Stimulated activated CD4-positive, alpha-beta T cell treated with anti-CD3 and anti-CD28 coated beads, TNF-alpha, amount 100 ng/mL, for 4 hours (primary cell): ENCODE measurements around the gene ADCY6.

Experiments
- DNase-seq, 3 experiments: peaks; one replicate each; pipeline ENCODE4 v3.0.0-alpha.2; 2020; ENCODE audit warnings: low read depth in 3 of 3

Gene ADCY6

DNA sequence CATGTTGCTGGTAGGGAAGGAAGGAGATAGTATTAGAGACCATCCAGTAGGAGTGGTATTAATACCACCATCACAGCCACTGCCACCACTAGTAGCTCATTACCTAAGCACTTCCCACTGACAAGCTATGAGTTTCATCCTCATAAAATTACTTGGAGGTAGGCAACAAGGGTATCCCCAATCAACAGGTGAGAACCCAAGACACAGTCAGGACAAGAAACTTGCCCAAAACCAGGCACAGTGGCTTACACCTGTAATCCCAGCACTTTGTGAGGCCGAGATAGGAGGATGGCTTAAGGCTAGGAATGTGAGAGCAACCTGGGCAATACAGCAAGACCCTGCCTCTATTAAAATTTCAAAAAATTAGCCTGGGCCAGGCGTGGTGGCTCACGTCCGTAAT is 5.5 kb downstream of the ADCY6 start:
- no peak for DNase-seq

DNA sequence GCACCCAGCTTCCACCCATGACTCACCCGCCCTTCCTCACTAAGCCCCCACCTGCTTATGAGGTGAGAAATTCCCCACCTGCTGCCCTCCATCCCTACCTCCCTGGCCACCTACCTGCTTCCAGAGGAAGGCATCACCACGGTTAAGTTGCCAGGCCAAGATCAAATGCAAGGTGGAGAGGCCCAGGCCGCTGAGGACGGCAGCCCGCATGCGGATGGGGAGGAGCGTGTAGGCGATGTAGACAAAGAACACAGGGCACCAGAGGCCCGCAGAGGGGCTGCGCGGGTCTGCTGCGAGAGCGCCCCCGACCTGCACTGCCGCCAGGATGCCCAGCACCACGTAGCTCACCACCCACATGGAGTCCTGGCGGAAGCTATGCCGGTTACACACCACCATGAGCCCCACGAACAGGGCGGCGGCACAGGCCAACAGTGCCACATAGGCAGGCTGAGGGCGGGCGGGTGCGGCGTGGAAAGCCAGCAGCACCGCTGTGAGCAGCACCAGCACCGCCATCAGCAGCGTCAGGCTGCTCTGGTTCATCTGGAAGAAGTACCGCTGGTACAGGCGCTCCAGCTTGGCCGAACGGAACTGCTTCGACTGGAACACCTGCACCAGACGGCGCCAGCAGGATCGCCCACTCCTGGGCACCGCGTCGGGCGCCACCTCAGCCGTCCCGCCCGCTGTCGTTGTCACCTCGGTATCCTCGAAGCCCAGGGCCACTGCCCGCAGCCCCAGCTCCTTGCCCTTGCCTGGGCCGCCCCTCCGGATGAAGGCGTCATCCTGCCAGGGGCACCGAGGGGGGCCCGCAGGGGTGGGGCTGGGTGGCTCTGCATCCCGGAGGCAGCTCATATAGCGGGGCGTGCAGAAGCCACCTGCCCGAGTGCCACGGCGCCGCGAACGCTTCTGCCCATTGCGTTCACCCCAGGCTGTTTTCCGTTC is 6.2 kb downstream of the ADCY6 start:
- DNase-seq, result no peak

DNA sequence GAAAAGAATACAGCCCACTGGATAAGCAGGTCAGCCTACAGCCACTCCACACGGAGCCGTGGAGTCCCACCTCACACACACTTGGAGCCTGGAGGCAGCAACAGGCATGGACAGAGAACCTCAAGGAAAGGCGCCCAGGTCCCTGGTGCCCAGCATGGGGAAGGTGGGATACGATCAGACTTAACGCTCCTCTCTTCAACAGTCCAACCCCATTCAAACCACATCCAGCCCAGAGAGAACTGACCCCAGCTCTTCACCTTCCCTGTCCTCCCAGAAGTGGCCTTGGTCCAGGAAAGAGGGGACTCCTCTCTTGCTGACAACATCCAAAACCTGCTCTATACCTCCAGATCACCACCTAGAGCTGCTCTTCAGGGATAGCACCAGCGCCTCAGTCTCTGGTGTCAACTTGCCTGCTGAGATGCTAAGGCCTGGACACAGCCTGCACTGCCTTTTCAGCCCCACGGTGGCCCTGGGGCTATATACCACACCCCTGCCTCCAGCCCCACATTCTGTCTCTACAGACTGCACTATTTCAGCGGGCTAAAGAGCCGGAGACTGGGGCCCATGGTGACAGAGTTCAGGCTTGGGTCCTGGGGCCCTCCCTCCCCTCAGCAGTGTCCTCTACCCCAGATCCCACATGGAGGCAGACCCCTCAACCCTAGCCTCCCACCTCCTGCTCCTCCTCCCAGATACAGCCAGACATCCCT is 7.0 kb downstream of the ADCY6 start:
- DNase-seq, result no peak

DNA sequence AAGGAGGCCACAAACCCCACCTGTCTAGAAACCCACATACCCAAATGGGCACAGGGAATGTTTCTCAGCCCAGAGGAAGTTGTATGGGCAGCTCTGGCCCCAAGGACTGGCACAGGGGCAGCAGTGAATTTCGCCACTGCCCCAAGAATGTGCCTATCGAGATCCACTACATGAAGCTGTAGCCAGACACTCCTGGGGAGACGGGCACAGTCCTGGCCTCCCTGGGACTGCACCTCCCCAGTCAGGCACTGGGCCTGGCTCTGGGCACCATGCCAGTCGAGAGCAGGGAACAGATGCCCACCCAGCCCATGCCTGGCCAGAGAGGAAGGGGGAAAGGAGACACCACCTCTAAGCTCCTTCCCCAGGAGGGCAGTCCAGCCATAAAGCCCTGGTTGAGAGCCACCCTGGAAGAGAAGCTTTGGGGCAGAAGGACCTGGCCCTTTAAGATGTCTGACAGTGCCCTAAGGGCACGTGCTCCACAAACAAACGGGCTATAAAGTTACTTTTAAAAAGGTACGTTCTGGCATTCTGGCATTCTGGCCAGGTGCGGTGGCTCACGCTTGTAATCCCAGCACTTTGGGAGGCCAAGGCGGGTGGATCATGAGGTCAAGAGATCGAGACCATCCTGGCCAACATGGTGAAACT is 8.4 kb downstream of the ADCY6 start:
- no peak for DNase-seq

DNA sequence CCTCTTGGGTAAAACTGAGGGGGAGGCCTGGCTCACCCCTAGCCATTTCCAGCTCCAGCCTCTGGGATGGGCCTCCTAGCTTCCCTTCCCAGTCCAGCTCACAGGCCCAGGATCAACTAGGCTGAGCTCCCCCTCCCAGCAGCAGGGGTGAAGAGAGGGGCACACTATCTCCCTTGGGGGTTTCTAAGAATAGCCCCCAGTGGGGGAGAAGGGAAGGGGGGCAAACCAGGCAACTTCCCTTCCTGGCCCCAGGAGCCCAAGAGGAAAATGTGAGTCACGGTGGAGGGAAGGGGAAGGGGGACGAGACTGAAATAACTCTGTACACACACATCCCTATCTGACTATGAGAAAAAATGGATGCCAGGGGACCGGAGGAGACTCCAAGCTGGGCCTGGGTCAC is 9.0 kb downstream of the ADCY6 start:
- no peak for DNase-seq

DNA sequence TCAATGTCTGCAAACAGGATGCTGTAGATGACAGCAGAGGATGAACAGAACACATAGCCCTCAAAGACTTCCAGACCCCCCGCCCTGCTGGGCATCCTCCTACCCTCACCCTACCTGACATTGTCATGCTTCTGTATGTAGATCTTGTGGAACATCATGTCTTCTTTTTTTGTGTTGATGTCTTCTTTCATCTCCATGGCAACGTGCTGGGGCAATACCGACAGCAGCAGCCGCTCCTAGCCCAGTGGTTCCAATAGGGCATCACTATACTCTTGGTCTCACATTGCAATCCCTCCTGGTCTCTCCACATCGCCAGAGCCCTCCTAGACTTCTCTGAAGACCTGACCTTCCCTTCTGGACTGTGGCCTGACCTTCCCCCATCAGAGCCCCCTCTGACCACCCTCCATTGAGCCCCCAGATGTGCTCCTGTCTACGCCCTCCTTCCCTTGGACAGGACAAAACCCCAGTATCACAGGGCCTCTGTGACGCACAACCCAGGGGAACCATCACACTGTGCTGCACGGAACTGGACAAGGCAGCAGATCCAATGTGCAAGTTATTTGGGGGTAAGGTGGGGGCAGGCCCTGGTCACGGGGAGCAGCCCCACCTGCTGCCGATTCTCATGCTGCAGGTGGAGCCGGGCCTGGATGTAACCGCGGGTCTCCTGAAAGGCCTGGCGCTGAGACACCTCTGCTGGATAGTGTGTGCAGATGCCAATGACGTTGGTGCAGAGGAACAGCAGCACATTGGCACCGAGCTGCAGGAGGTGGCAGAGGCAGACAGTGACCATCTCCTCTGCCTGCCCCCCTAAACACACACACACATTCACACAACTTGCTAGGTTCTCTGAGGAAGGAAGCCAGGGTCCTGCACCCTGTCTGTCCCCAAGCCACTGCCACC is 11.1 kb downstream of the ADCY6 start:
- no peak for DNase-seq

DNA sequence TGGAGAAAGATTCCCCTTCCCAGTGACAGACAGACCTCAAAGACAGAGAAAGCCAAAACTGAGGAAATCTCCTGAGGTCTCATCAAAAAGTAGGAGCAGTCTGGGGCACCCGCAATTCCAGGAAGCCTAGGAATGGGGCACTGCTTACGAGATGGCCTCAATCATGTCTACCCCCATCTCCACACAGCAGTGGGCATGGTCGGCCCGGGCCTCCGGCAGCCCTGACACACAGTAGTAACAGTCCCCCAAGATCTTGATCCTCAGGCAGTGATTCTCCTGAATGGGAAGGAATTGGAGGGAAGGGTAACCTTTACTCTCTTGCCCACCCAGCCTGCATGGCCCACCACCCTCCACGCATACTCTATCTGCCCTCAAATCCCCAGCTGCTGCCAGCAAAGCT is 11.9 kb downstream of the ADCY6 start:
- DNase-seq, result no peak

DNA sequence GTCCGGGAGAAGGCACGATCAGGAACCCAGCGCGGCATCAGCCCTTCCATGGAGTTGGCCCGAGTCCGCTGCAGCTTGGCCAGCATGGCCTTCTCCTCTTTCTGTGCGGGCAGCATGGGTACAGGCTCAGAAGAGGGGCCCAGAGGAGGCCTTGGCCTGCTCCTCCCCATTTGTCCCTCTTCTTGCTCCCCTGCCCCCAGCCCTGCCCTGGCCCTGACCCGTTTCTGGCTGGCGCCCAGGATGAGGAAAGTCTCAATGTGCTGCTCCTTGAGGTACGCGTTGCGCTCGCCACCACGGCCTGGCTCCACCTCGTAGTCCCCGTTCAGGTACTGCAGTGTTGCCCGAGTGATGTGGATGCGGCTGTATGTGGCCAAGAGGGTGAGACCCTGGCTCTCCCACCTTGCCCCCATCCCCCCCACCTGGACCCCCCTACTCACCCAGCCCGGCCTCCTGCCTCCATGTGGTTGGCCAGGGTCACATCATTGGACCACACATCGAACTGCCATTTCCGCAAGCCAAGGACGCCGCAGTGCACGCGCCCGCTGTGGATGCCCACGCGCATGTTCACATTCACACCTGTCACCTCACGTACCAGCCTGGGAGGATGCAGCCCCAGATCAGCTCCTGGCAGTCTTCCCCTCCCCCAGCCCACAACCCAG is 12.8 kb downstream of the ADCY6 start:
- DNase-seq, result no peak

DNA sequence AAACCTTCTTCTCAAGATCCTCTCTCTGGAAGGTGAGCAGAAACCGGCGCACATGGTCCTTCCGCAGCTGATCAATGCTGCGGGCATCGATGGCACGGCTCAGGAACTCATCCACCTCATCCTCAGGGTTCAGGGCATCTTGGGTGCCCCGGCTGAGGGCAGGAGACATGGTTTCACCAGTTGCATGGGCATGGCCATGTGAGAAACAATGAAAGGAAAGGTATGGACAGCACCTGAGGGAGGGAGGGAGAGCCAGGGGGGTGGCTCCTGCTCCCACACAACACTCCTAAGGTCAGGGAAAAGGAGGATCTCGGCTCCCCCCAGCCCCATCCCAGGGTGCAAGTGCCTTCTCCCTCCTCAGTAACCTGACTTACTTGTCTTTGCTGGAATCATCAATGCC is 13.6 kb downstream of the ADCY6 start:
- DNase-seq, result no peak

DNA sequence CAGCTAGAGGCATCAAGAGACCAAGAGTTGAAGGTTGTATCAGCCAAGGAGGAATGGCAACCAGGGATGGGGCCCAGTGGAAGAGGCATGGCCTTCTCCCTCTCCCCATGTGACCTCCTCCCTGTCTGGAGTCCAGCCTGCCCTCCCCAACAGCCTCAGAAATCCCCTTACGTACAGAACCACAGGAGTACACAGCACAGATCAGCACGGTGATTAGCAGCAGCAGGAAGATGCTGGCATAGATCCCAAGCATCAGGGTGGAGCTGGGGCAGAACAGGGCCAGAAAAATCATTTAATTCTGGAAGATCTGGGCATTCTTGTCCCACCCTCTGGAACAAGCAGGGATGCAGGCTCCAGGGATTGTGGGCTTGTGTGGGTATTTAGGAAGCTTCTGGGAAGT is 14.4 kb downstream of the ADCY6 start:
- no peak for DNase-seq

DNA sequence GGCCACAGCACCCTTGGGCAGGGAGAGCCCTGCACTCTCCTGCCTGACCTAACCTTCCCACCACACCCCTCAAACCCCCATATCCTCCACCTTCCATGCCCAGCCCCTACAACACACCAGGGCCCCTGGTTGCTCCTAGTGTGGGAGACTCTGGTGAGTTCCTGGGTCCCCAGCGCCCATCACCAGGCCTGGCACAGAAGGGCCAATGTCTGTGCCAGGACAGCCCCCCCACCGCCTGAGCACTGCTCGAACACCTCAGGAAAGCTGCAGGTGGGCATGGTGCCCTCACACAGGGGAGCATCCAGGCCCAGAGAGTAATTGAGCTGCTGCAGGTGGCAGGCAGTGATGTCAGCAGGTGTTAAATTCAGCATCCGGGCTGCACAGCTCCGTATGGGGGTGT is 15.2 kb downstream of the ADCY6 start:
- DNase-seq, result no peak

DNA sequence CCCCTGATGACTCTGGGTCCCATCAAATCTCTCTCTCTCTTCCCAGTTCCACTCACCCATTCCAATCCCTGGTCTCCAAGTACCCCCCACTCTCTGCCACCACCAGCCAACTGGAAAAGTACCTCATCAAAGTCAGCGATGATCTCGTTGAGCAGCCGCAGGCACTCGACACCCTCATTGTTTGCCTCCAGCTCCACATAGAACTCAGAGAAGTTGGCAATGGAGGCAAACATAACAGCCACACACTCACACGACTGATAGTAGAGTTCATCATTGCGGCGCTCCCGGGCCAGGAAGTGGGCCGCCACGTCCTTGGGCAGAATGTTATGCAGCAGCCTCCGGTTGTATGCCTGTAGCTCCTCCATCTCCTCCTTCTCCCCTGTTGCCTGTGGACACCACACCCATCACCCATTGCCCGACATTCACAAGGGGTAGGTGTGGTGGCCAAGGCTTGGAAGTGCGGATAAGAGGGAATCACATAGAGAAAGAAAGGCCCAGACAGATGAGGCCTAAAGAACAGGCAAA is 17.2 kb downstream of the ADCY6 start:
- DNase-seq, result no peak

DNA sequence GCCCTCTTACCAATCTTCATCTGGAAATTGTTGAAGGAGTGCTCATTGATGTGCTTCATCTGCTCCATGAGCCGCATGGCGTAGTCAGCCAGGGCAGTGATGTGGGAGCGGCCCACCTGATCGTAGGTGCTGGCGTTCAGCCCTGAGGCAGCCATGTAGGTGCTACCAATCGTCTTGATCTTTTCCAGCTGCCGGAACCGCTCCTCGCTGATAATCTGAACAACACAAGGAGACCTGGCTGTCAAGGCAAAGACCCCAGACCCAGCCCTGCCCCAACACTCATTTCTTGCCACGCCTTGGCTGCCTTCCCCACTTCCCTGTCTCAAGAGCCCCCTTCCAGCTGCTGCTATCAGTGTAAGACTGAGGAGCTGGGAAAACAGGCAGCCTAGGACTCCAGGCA is 18.1 kb downstream of the ADCY6 start:
- DNase-seq, result no peak

DNA sequence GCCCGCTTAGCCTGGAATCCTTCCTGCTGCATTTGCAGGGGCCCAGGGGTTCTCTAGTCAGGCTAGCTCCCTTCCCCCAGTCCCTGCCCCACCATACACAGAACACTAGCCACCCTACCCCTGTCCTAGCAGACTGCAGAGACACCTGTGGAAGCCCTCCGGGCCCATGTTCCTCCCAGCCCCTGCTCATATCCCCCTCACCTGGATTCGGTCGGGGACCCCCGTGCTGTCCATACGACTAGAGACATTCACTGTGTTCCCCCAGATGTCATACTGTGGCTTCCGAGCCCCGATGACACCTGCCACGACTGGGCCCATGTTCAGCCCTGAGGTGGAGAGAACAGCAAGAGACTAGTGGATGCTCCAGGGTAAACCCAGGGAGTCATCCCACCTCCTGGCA is 20.2 kb downstream of the ADCY6 start:
- no peak for DNase-seq

DNA sequence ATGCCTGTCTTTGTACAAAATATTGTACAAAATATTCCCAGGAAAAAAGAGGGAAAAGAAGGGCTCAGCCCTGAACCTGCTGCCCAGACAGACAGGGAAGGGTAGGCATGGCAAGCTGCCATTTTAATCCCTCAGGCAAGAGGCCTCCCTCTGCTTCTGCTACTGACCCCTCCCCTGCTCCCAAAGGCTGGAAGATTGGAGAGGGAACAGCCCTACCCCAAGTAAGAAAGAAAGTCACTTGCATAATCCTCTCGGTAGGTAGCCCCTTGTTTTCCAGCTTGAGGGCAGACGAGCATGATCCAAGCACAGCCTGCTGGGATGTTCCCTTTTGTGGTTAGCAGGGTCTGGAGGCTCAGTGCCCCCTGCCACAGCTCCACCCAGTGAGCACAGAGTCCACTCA is 20.7 kb downstream of the ADCY6 start:
- no peak for DNase-seq

DNA sequence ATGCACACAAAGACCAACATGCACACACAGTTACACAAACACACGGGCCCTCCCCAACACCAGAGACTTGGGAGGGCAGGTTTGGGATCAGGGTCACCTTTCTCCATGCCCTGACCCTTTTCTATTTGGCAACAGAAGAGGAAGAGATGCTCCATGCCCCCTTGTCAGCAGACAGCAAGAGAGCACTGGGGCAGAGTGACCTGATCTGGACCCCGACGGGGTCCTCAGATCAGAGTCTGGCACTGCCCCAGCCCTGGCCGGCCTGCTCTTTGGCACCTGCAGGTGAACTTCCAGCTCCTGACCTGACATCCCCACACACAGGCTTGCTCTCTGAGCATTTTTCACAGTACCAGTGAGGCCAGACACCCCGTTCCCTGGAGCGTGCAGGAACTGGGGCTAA is 21.4 kb downstream of the ADCY6 start:
- DNase-seq, result no peak

DNA sequence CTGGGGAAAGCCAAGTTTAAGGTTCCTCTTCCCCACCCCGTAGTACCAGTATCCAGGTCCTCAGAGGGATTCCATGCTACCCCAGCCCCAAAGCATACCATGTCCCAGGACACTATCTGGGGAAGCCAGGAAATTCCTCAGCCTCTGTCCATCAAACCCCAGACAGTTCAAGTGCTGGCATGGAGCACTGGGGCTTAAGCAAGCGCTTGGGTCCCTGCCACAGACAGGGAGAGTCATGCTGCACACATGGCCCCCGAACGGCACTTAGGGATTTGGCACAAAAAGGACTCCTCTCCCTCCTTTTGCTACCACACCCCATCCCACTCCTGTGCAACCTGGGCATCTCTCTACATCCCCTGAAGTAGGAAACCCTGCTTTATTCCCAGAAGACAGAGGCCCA is 21.8 kb downstream of the ADCY6 start:
- DNase-seq, result no peak

DNA sequence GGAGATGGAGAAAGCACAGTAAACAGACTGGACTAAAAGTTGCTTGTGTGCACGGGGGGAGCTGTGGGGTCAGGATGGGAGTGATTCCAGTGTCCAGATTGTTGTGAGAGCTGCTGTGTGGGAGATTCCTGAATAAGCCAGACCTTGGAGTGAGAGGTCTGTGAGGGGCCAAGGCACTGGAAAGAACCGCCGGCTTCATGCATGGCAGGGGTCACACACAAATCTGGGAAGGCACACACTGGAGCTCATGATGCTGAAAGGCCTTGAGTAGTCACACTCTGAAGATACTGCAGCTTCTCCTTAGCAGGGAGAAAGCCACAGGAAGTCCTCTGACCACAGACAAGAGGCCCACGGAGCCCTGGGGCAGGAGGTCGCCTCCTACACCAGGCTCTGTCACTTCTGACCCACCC is 23.1 kb downstream of the ADCY6 start:
- DNase-seq, result no peak

DNA sequence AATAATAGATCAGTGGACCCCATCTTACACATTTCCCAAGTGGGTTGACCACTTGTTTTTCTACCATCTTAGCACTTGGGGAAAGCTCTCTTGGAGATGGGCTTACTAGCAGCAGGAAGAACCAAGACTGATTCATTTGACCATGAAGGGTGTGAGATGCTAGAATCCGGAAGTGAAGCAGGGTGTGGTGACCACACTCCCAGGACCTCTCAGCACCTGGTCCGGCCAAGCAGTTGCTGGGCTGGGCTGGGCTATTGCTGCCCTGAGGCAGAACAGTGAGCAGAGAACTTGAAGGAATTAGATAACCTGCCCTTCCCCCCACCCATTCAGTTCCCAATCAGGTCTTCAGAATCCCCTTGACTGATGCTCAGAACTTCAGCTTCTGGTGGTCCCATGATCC is 24.4 kb downstream of the ADCY6 start:
- DNase-seq, result no peak

DNA sequence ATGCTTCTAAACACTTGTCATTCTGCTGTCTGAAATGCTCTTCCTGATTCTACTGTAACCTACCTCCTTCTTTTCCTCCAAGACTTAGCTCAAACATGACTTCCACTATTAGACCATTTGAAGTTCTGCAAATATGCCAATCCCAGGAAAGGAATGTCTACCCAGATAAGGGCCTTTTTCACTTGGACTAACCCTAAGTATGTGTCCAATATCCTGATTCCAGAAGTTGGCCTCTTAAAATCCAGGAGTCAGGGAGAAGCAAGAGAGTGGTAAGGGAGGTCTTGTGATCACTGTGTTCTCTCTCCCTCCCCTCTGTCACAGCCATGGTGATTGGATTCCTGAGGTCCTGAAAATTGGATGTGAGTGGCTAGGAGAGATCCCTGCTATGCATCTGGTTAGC is 30.2 kb downstream of the ADCY6 start:
- no peak for DNase-seq

DNA sequence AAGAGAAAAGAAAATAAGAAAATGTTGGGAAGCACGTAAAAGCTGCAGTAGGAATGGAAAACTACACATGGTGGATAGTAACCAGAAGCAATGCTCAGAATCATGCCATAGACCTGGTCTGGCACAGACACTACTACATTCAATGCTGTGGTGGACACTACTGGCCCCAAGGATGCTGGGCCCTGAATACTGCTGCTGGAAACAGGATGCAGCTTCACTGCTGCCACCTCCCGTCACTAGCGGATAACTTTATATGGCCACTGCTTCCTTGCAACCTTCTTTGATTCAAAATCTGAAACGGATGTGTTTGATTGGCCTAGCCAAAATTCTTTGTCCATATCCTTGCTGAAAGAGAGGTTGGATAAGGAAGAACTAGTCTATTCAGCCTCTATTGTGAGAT is 30.7 kb downstream of the ADCY6 start:
- no peak for DNase-seq
